HG03159 (cell line): ENCODE results near the gene SCN1A.
A peak's percentile ranks its signal among the peaks of the same experiment; 100 is the strongest.
"Not testable (repeated sequence)": the region's sequence is repeated elsewhere in the genome, so short reads cannot be mapped to it uniquely, and the experiment has no call there.

ENCODE experiments used
- ATAC-seq: cut with Tn5 transposase; IDR thresholded peaks from one replicate; pipeline ENCODE4 v1.9.1; 2021; ENCODE audit warnings: mild to moderate bottlenecking, moderate library complexity; ENCODE audit not compliant: unreplicated experiment

The SCN1A gene

DNA sequence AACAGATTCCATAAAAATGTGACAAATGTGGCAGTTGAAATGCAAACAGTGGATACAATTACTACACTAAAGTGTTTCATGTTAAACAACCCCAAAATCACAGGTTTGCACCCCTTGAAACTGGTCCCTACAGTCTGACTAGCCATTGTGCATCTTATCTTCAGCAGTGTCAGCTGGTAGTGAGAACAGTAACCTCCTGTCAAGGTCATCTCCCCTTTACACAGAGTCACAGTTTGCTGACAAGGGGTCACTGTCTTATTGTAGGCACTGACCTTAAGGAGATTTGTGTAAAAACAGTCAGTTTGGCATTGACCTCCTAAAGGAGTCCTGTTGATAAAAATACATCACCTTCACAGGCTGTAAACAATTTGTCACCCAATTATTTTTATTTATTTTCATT is 137.0 kb downstream of the SCN1A start:
- ATAC-seq = no peak

DNA sequence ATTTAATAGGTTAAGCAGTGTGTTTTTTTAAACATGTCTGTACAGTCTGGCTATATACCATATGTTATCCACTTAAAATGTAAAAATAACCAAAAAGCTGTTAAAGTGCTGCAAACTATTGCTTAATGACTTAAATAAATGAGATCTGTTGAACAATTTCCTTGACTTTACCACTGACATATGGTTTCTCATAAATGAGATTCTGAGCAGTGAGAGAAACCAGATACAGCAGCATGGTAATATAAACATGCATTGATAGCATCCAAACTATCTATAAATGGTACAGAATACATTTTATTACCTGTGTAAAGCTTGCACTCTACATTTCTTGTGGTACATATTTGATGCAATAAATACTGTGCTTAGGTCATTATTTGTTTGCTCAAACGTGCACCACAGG is 138.0 kb downstream of the SCN1A start:
- no peak for ATAC-seq

GRCh38 chr2:165985120-165985519 is 142.7 kb downstream of the SCN1A start:
- ATAC-seq = no peak

- not testable (repeated sequence) for ATAC-seq
Observed at GRCh38 chr2:165972161-165972560, 155.7 kb downstream of the SCN1A start.

- ATAC-seq = no peak
Observed at GRCh38 chr2:165970663-165971062, 157.2 kb downstream of the SCN1A start.

DNA sequence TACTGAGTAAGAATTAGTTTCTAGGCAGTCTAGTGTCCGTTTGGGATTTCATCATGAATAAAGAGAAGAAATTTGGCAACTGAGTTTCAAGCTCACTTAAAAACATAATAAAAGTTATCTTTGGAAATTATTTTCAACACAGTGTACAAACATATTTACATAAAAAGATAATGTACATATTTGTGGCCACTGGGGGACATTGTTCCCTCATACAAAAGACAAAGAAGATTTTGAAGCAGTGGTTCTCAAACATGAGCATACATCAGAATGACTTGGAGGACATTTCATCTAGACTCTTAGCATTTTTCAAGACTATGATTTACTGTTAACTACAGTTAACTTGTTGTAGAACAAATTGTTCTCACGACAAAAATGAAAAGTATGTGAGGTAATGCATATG is 158.6 kb downstream of the SCN1A start:
- ATAC-seq = no peak

DNA sequence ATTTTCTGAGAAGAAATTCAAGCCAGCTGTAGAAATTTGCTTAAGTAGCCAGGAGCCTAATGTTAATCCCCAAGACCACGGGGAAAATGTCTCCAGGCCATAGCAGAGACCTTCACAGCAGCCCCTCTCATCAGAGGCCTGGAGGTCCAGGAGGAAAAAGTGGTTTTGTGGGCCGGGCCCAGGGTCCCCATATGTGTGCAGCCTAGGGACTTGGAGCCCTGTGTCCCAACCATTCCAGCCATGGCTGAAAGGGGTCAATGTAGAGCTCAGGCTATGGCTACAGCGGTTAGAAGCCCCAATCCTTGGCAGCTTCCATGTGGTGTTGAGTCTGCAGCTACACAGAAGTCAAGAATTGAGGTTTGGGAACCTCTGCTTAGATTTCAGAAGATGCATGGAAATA is 160.1 kb downstream of the SCN1A start:
- ATAC-seq = no peak

GRCh38 chr2:165961818-165962217 is 166.0 kb downstream of the SCN1A start:
- ATAC-seq = no peak

- ATAC-seq = no peak
Observed at GRCh38 chr2:165959371-165959770, 168.4 kb downstream of the SCN1A start.

GRCh38 chr2:165958313-165958960 is 169.4 kb downstream of the SCN1A start:
- no peak for ATAC-seq

DNA sequence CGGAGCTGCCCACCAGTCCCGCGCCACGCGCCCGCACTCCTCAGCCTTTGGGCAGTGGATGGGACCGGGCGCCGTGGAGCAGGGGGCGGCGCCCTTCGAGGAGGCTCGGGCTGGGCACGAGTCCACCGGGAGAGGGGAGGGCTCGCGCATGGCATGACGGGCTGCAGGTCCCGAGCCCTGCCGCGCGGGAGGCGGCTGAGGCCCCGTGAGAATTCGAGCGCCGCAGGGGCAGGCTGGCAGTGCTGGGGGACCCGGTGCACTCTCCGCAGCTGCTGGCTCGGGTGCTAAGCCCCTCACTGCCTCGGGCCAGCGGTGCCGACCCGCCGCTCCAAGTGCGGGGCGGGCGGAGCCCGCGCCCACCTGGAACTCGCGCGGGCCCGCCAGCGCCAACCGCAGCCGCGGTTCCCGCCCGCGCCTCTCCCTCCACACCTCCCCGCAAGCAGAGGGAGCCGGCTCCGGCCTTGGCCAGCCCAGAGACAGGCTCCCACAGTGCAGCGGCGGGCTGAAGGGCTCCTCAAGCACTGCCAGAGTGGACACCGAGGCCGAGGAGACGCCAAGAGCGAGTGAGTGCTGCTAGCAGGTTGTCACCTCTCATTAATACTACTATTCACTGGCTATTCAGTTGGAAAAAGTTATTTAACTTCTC is 170.7 kb downstream of the SCN1A start:
- ATAC-seq = no peak

GRCh38 chr2:165953655-165954606 is 173.9 kb downstream of the SCN1A start, which contains the start of gene TTC21B:
Gene TTC21B (minus strand): TSS chr2:165953776. CDS start chr2:165953705, 71 bp downstream.
- peak; percentile 96 for ATAC-seq

DNA sequence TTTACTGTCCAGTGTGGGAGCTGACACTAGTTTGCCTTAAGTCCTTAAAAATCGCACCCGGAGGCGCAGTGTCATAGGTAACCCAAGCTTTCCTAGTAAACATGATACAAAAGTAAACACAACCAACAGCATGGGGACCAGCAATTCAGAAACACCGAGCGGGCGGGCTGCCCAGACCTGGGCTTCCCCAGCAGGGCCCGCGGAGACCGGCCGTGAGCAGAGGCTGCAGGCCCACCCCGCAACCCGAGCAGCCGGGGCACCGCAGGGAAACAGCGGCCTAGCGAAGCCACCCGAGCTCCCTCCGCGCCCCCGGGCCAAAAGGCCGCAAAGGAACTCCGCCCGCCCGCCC is 174.5 kb downstream of the SCN1A start:
- ATAC-seq = peak; percentile 43

DNA sequence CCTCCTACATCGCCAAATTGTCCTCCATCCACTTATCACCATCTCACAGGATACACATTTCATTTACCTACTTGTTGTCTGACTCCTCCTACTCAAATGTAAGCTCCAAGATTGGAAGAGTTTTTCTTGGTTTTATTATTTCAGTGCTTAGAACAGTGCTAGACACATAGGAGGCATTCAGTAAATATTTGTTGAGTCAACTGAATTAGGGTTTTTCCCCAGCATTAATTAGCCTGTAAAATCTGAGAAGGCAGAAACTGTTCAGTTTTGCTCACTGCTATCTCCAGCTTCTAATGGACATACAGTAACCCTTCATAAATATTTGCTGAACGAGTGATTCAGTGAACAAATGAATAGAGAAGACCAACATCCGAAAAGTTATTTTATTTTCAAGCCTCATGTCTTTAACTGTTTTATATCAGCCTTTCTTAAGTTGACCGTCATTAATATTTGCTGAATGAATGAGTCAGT is 175.0 kb downstream of the SCN1A start:
- ATAC-seq = no peak

GRCh38 chr2:165952085-165952484 is 175.7 kb downstream of the SCN1A start:
- no peak for ATAC-seq

GRCh38 chr2:165950438-165950837 is 177.4 kb downstream of the SCN1A start:
- ATAC-seq = no peak

- no peak for ATAC-seq
Observed at GRCh38 chr2:165941827-165942226, 186.0 kb downstream of the SCN1A start.

DNA sequence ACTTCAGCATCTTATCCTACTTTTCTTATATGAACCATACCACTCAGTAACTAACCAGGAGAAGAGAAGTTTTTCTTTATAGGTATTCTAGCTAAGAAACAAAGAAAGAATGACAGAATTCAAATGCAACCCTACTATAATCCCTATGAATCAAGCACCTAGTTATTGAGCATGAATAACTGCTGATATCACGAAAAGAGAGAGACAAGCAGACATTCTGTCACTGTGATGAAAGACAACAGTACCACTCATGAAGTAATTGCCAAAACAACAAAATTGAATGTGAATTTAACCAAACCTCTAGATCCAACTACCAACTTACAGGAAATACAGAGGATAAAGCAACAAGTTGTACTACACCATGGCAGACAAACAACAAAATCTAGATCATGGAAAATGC is 189.6 kb downstream of the SCN1A start:
- no peak for ATAC-seq
